Spleen (tissue), 7 donors: Measurements from ENCODE around the gene RETREG1.

Experiments
- CTCF ChIP-seq, 11 experiments: fragments of 200-600 bp in 7 of 11; fragments of 450-650 bp in 4 of 11; sonication (generic) in 4 of 11; IDR thresholded peaks in 8 of 11; conservative IDR thresholded peaks in 3 of 11; 1 replicate in 7 of 11; 2 replicates in 4 of 11; pipeline versions ENCODE4 v1.4.0 to v1.8.0; 2016 to 2021; ENCODE audit warnings: antibody characterized with exemption in 11 of 11, inconsistent platforms in 4 of 11, mild to moderate bottlenecking in 1 of 11
- POLR2A ChIP-seq, 3 donors: fragments of 450-650 bp; IDR thresholded peaks; one replicate each; pipeline ENCODE4 v1.5.1; 2017; ENCODE audit warnings: antibody characterized with exemption in 3 of 3, mild to moderate bottlenecking in 1 of 3
- donor health status: DM: no; HTN: no; CAD: no; lungs with moderate emphysema.
- donor health status: DM: no; HTN: no; CAD: no.
- donor health status: DM: no; HTN: no; CAD: no.

GRCh38 chr5:16437977-16438376 lies 178.8 kb downstream of the RETREG1 start:
- TF ChIP-seq CTCF (IDR thresholded peaks at IDR 0.05 in 8 of 11, conservative IDR thresholded peaks at IDR 0.05 in 3 of 11) = no peak
- TF ChIP-seq POLR2A (IDR thresholded peaks at IDR 0.05) = no peak
